ENCODE results near the gene ALOXE3. TPM values are rescaled to one million over a fixed set of nuclear protein-coding genes. Genes with fewer than 3 reads are reported as not detected.

The ALOXE3 gene
- total RNA-seq, 2 donors from 2014 or later: not detected

- Histone ChIP-seq H3K36me3 (no peaks in the 10 kb centered on the region), H3K27me3 (replicated peaks; ENCODE audit: insufficient read depth) (no peaks in the 10 kb centered on the region), H3K9me3 (no peaks in the 10 kb centered on the region), H3K27ac (no peak overlapping the region), H3K4me1 (ENCODE audit: control insufficient read depth in 1 of 2, low read depth in 2 of 2) (no peaks in the 10 kb centered on the region), H3K4me3 (no peak overlapping the region)
- no peak for ATAC-seq (ENCODE audit: insufficient number of reproducible peaks, low FRiP score, low read depth)
- no peak for DNase-seq (ENCODE audit: low spot score)
- TF ChIP-seq CTCF (IDR thresholded peaks at IDR 0.05): no peak
These were observed 71.2 kb downstream of the ALOXE3 start for GRCh38 chr17:8046929-8047768.

- Histone ChIP-seq H3K36me3 (no peaks in the 10 kb centered on the region), H3K4me3 (no peak overlapping the region), H3K9me3 (no peaks in the 10 kb centered on the region), H3K4me1 (ENCODE audit: control insufficient read depth in 1 of 2, low read depth in 2 of 2) (no peaks in the 10 kb centered on the region), H3K27me3 (replicated peaks; ENCODE audit: insufficient read depth) (no peaks in the 10 kb centered on the region), H3K27ac (no peak overlapping the region)
- DNase-seq (ENCODE audit: low spot score) (no peak), ATAC-seq (ENCODE audit: insufficient number of reproducible peaks, low FRiP score, low read depth) (no peak)
- no peak for TF ChIP-seq CTCF (IDR thresholded peaks at IDR 0.05)
These were observed 71.9 kb downstream of the ALOXE3 start for GRCh38 chr17:8046306-8046928.

Other genes with a start within 250 kb of the ALOXE3 start
- gene CHD3, start 229.7 kb downstream of the ALOXE3 start, total RNA-seq: 100 to 1,000 TPM in 1 of 2 donors, 10 to 100 TPM in 1; 80.6 to 171 TPM
- 1 to 10 TPM; 3.3 to 5.4 TPM for gene RNF227, start 202.2 kb downstream of the ALOXE3 start, total RNA-seq
- not detected for gene KCNAB3, start 188.7 kb downstream of the ALOXE3 start, total RNA-seq
- 10 to 100 TPM; 14.6 to 36.1 TPM for gene TRAPPC1, start 186.6 kb downstream of the ALOXE3 start, total RNA-seq
- gene CNTROB, start 186.3 kb downstream of the ALOXE3 start, total RNA-seq: 10 to 100 TPM; 11.2 to 42.9 TPM
- gene GUCY2D, start 115.9 kb downstream of the ALOXE3 start, total RNA-seq: not detected
- 1 to 10 TPM in 1 of 2 donors, under 1 TPM in 1; 0.85 to 8.3 TPM for gene ALOX15B, start 79.5 kb downstream of the ALOXE3 start, total RNA-seq
- gene ALOX12B, start 30.8 kb downstream of the ALOXE3 start, total RNA-seq: not detected
- gene HES7, start 5.6 kb upstream of the ALOXE3 start, total RNA-seq: not detected
- 100 to 1,000 TPM; 175 to 292 TPM for gene PER1, start 33.9 kb upstream of the ALOXE3 start, total RNA-seq
- gene VAMP2, start 44.4 kb upstream of the ALOXE3 start, total RNA-seq: 10 to 100 TPM; 36.0 to 50.3 TPM
- gene TMEM107, start 57.9 kb upstream of the ALOXE3 start, total RNA-seq: 10 to 100 TPM in 1 of 2 donors, 1 to 10 TPM in 1; 8.4 to 32.1 TPM
- gene BORCS6, start 71.7 kb upstream of the ALOXE3 start, total RNA-seq: 10 to 100 TPM; 11.9 to 13.8 TPM
- gene AURKB, start 92.1 kb upstream of the ALOXE3 start, total RNA-seq: 1 to 10 TPM in 1 of 2 donors, not detected in 1; 1.6 TPM
- gene CTC1, start 129.5 kb upstream of the ALOXE3 start, total RNA-seq: 10 to 100 TPM; 25.3 to 38.6 TPM
- 10 to 100 TPM; 13.2 to 15.2 TPM for gene PFAS, start 130.8 kb upstream of the ALOXE3 start, total RNA-seq
- gene RANGRF, start 170.2 kb upstream of the ALOXE3 start, total RNA-seq: 10 to 100 TPM; 13.8 to 26.7 TPM
- 1 to 10 TPM; 1.8 to 6.1 TPM for gene SLC25A35, start 176.9 kb upstream of the ALOXE3 start, total RNA-seq
- 10 to 100 TPM in 1 of 2 donors, 1 to 10 TPM in 1; 7.4 to 32.1 TPM for gene ARHGEF15, start 191.7 kb upstream of the ALOXE3 start, total RNA-seq
- gene ODF4, start 221.3 kb upstream of the ALOXE3 start, total RNA-seq: not detected